NK-92 (cell line): ENCODE data around the gene JAG2.

ENCODE experiments used
- DNase-seq: peaks from one replicate; lab custom pipeline; 2025; ENCODE audit not compliant: unreplicated experiment; lab: John Stamatoyannopoulos, UW

JAG2 gene

GRCh38 chr14:105166571-105167302 lies 1.8 kb downstream of the JAG2 start:
- no peak for DNase-seq

- no peak for DNase-seq
These were observed 2.7 kb downstream of the JAG2 start for GRCh38 chr14:105165761-105166485.

GRCh38 chr14:105165134-105165704 lies 3.4 kb downstream of the JAG2 start:
- DNase-seq, result no peak

- DNase-seq, result no peak
These were observed 5.4 kb downstream of the JAG2 start for GRCh38 chr14:105163040-105163742.

- DNase-seq, result no peak
These were observed 6.0 kb downstream of the JAG2 start for GRCh38 chr14:105162669-105162979.

- DNase-seq, result no peak
These were observed 6.5 kb downstream of the JAG2 start for GRCh38 chr14:105161964-105162668.

- no peak for DNase-seq
These were observed 7.3 kb downstream of the JAG2 start for GRCh38 chr14:105161309-105161708.

- DNase-seq, result no peak
These were observed 7.8 kb downstream of the JAG2 start for GRCh38 chr14:105160776-105161175.

GRCh38 chr14:105159344-105159743 lies 9.2 kb downstream of the JAG2 start:
- no peak for DNase-seq

GRCh38 chr14:105158794-105159193 lies 9.8 kb downstream of the JAG2 start:
- no peak for DNase-seq

GRCh38 chr14:105157872-105158271 lies 10.7 kb downstream of the JAG2 start:
- DNase-seq, result no peak

GRCh38 chr14:105156414-105157375 lies 11.9 kb downstream of the JAG2 start:
- DNase-seq, result no peak

- DNase-seq, result no peak
These were observed 12.7 kb downstream of the JAG2 start for GRCh38 chr14:105155681-105156413.

- DNase-seq, result no peak
These were observed 13.4 kb downstream of the JAG2 start for GRCh38 chr14:105155071-105155651.

- DNase-seq, result no peak
These were observed 14.1 kb downstream of the JAG2 start for GRCh38 chr14:105154476-105154871.

- DNase-seq, result no peak
These were observed 14.7 kb downstream of the JAG2 start for GRCh38 chr14:105153739-105154475.

- DNase-seq, result no peak
These were observed 15.2 kb downstream of the JAG2 start for GRCh38 chr14:105153331-105153731.

GRCh38 chr14:105152794-105153241 lies 15.8 kb downstream of the JAG2 start:
- DNase-seq, result no peak
